ENCODE data around the gene CDC42EP3. TPM values are rescaled to one million over a fixed set of nuclear protein-coding genes. Genes with fewer than 3 reads are reported as not detected.
A peak's percentile ranks its signal among the peaks of the same experiment; 100 is the strongest.

The CDC42EP3 gene
- total RNA-seq, 2 experiments from 2014 or later, result 51.1 to 52.2 TPM

DNA sequence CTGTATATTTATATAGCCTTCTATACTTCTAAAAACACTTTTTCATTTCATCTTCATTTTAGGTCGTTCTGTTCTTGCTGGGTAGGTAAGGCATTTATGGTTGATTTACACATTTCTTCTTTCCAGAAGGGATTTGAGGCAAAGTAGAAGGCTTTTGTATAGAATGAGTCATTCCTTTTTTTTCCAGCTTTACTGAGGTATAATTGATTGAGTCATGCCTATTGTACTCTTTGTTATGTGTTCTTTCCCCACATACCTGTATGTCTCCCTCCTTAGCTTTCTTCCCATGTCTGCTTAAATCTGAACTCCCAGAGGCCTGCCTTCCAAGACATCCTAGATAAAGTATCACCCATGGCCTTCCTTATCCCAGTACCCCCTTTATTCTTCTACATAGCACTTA is 4.8 kb upstream of the CDC42EP3 start:
- CTCF ChIA-PET, result interaction anchor here (0.6 to 1.5 kb wide), 3 partner anchors 31 to 919 kb away, joined by 3 to 9 read pairs (median 3); no protein-coding TSS in a partner anchor
- H3K9me3 Mint-ChIP-seq, result peaks cover 3% of the 10 kb centered on the region
- peaks cover 9% of the 10 kb centered on the region for H3K4me1 Mint-ChIP-seq
- H3K36me3 Mint-ChIP-seq (ENCODE audit: low read depth), result peaks cover 3% of the 10 kb centered on the region
- POLR2A ChIA-PET, result no interaction called here
- H3K27ac Mint-ChIP-seq, result no peak overlapping the region
- H3K4me3 Mint-ChIP-seq, result no peak overlapping the region
- no peak for DNase-seq
- H3K27me3 Mint-ChIP-seq, result no peaks in the 10 kb centered on the region

DNA sequence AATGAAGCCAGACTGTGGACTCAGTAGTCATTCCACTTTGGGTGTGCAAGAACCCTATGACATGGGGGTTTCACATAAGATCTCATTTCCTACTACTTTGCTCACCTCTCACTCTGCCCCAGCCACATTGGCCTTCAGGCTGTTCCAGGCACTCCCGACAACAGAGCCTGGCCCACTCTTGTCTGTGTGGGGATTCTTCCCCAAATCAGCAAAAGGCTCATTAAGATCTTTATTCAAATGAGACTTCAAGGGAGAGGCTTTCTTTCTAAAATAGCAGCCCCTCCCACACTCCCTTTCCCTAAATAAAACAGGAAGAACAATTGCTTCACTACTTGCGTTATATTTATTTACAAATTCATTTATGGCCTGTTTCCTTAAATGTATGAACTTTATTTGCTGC is 3.5 kb upstream of the CDC42EP3 start:
- CTCF ChIA-PET, result interaction anchor here (1.3 to 1.7 kb wide), 2 partner anchors 157 to 260 kb away, joined by 3 to 4 read pairs; no protein-coding TSS in a partner anchor
- no peak overlapping the region for H3K27ac Mint-ChIP-seq
- H3K27me3 Mint-ChIP-seq, result no peaks in the 10 kb centered on the region
- H3K4me1 Mint-ChIP-seq, result peaks cover 13% of the 10 kb centered on the region
- H3K36me3 Mint-ChIP-seq (ENCODE audit: low read depth), result peaks cover 10% of the 10 kb centered on the region
- DNase-seq, result no peak
- no peaks in the 10 kb centered on the region for H3K9me3 Mint-ChIP-seq
- H3K4me3 Mint-ChIP-seq, result no peak overlapping the region
- POLR2A ChIA-PET, result interaction anchor here (0.7 kb wide), 1 partner anchor 75 kb away, joined by 3 read pairs; no protein-coding TSS in a partner anchor

DNA sequence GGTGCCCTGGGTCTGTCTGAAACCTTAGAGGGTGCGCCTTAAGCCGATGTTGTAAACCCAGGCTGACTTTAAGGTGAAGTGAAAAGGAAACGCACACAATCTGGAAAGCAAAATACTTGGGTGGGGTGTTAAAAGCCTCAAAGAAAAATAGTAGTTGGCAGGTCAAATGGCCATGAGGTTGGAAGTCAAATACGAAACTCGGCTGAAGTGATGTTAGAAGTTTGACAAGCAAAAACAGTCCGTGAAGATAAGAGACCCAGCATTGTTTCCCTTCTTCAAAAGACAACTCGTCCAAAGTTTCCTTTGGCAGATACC is 1.4 kb upstream of the CDC42EP3 start:
- CTCF ChIA-PET, result interaction anchor here (1.3 to 1.8 kb wide), 5 partner anchors 11 to 277 kb away, joined by 5 to 13 read pairs (median 9); no protein-coding TSS in a partner anchor

DNA sequence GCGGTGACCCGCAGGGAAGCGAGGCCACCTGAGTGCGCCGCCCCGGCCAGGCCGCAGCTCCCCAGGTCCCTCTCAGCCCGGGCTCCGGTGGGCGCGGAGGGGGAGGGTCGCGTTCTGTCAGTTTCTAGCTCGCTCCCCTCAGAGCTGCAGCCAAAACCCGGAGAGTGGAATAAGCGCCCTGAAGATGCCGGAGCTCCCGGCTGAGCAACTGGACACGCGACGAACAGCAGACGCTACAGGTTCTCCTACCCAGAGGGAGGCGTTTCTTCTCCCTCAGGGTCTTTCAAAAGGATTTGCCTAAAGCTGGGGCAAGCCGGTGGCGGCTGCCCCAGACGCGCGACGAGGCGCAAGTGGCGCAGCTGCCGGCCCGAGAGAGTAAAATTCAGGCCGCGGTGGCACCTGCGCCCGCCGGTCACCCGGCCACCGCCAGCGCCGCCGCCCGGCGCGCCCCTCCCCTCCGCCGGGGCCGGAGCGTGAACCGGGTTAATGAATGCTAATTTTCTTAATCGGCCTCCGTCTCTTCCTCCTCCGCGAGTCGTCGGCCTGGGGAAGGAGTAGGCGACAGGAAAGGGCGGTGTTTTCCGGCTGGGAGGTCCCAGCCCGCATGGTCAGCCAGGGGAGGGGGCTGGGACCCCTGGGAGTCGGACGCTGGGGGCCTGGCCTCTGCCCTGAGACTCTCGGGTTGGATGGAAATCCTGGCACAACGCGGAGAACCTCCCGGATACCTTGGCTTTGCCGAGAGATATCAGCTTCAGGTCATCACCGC is 845 bp upstream of the CDC42EP3 start:
- Mint-ChIP-seq H3K36me3 (ENCODE audit: low read depth) (peaks cover 32% of the 10 kb centered on the region), H3K4me3 (peak overlapping the region; percentile 81), H3K27ac (peak overlapping the region; percentile 81), H3K27me3 (no peaks in the 10 kb centered on the region), H3K9me3 (no peaks in the 10 kb centered on the region), H3K4me1 (peaks cover 34% of the 10 kb centered on the region)
- peak; percentile 74 for DNase-seq
- CTCF ChIA-PET, result interaction anchor here (0.6 to 1.8 kb wide), 8 partner anchors 11 to 554 kb away, joined by 3 to 13 read pairs (median 6); no protein-coding TSS in a partner anchor
- POLR2A ChIA-PET, result interaction anchor here (0.6 to 4.5 kb wide), 25 partner anchors 11 to 515 kb away, joined by 3 to 36 read pairs (median 5); partner anchors contain the start of genes EIF2AK2 and RMDN2

More for the DNA sequence above, 1.4 kb upstream of the CDC42EP3 start:
- no peaks in the 10 kb centered on the region for H3K9me3 Mint-ChIP-seq
- peaks cover 28% of the 10 kb centered on the region for H3K36me3 Mint-ChIP-seq (ENCODE audit: low read depth)
- H3K4me3 Mint-ChIP-seq, result peak overlapping the region; percentile 81
- no peaks in the 10 kb centered on the region for H3K27me3 Mint-ChIP-seq
- POLR2A ChIA-PET, result interaction anchor here (0.8 to 4.5 kb wide), 18 partner anchors 11 to 516 kb away, joined by 3 to 36 read pairs (median 6); partner anchors contain the start of genes EIF2AK2 and RMDN2
- peak overlapping the region; percentile 81 for H3K27ac Mint-ChIP-seq
- H3K4me1 Mint-ChIP-seq, result peaks cover 30% of the 10 kb centered on the region
- DNase-seq, result no peak

DNA sequence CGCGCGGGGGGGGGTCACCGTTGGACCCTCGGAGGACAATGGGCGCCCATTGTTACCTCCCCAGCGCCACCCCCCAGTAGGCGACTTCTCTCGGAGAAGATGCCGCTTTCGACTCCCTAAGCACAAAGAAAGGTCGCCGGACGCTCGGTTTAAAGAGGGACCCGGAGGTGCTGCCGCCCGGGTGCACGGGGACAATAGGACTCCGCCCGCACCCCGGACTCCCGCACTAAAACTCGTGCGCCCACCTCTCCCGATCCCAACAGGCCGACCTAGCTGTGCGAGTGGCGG is 318 bp upstream of the CDC42EP3 start:
- Mint-ChIP-seq H3K9me3 (no peaks in the 10 kb centered on the region), H3K27me3 (no peaks in the 10 kb centered on the region), H3K36me3 (ENCODE audit: low read depth) (peaks cover 37% of the 10 kb centered on the region), H3K4me3 (peak overlapping the region; percentile 81), H3K4me1 (peaks cover 39% of the 10 kb centered on the region), H3K27ac (peak overlapping the region; percentile 81)
- no peak for DNase-seq
- ChIA-PET CTCF (interaction anchor here (0.6 to 1.8 kb wide), 8 partner anchors 12 to 554 kb away, joined by 3 to 13 read pairs (median 6); no protein-coding TSS in a partner anchor), POLR2A (interaction anchor here (0.8 to 4.5 kb wide), 20 partner anchors 12 to 405 kb away, joined by 3 to 36 read pairs (median 6); partner anchors contain the start of gene RMDN2)

DNA sequence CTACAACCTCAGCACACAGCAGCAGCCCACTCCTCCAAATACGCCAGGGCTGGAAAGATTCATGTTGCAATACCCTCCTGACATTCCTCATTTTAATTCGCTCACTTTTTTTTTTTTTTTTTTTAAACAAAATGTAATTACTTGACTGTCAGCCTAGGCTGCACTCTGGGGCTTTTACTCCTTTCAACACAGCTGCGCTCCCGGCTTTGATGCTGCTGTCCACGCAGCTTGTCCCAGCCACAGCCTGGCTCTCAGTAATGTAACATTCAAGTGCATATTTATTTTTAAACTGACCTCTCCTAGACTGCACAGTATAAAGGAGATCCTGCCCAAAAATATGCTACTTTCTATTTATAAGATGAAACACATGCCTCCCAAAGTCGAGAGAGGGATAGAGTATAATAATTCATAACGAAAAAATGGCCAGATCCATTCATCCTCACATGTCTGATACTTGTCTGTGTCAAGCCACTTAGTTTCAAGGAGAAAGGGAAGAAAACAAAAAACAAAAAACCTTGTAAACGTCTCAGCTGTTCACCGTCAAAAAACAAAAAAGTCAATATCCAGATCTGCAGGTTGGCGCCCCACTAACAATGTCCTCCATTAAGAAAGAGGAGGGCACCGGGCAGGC is 949 bp downstream of the CDC42EP3 start:
- CTCF ChIA-PET, result interaction anchor here (0.7 to 2.4 kb wide), 17 partner anchors 12 to 501 kb away, joined by 3 to 14 read pairs (median 3); no protein-coding TSS in a partner anchor
- POLR2A ChIA-PET, result interaction anchor here (0.6 to 4.5 kb wide), 24 partner anchors 9 to 926 kb away, joined by 3 to 36 read pairs (median 5); no protein-coding TSS in a partner anchor
- Mint-ChIP-seq H3K36me3 (ENCODE audit: low read depth) (peaks cover 46% of the 10 kb centered on the region), H3K9me3 (no peaks in the 10 kb centered on the region), H3K4me3 (peak overlapping the region; percentile 91), H3K27ac (peak overlapping the region; percentile 79), H3K27me3 (no peaks in the 10 kb centered on the region), H3K4me1 (peaks cover 48% of the 10 kb centered on the region)
- DNase-seq, result no peak

DNA sequence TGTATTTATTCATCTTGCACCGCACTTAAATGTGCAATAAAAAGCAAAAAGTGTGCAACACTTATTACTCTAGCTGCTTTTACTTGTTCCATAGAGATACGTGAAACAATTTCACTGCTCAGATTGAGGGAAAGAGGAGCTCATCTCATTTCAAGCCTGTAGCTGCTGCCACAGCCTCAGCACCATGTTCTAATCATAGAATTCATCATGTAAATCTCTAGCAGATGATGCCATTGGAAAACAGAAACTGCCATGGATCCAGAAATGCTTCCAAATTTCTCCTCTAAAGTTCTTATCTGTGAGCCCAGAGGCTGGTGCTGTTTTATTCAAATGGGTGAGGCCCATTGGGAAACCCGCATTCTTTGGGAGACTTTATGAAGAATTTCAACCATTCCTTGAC is 2.0 kb downstream of the CDC42EP3 start:
- H3K4me1 Mint-ChIP-seq, result peaks cover 55% of the 10 kb centered on the region
- peaks cover 52% of the 10 kb centered on the region for H3K36me3 Mint-ChIP-seq (ENCODE audit: low read depth)
- ChIA-PET CTCF (interaction anchor here (1.1 to 2.4 kb wide), 10 partner anchors 11 to 255 kb away, joined by 3 to 14 read pairs (median 5); no protein-coding TSS in a partner anchor), POLR2A (interaction anchor here (0.9 to 4.5 kb wide), 10 partner anchors 13 to 87 kb away, joined by 3 to 36 read pairs (median 14); no protein-coding TSS in a partner anchor)
- no peaks in the 10 kb centered on the region for H3K9me3 Mint-ChIP-seq
- no peak for DNase-seq
- H3K4me3 Mint-ChIP-seq, result peak overlapping the region; percentile 91
- H3K27me3 Mint-ChIP-seq, result no peaks in the 10 kb centered on the region
- peak overlapping the region; percentile 48 for H3K27ac Mint-ChIP-seq

DNA sequence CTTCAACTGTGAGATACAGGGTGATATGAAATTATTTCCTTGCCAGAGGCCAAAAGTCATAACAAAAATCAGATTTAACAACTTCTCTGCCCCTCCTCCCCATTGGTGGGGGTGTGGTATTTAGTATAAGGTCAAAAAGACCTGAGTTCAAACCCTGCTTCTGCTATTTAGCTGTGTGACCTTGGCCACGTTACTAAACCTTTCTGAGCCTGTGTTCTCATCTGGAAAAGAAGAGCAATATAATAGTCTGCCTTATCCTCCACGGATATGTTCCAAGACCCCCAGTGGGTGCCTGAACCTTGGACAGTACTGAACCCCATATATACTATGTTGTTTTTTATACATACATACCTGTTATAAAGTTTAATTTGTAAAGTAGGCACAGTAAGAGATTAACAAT is 3.7 kb downstream of the CDC42EP3 start:
- Mint-ChIP-seq H3K4me1 (peaks cover 55% of the 10 kb centered on the region), H3K9me3 (no peaks in the 10 kb centered on the region), H3K4me3 (no peak overlapping the region), H3K27ac (no peak overlapping the region), H3K36me3 (ENCODE audit: low read depth) (peaks cover 65% of the 10 kb centered on the region), H3K27me3 (no peaks in the 10 kb centered on the region)
- CTCF ChIA-PET, result interaction anchor here (1.0 to 1.3 kb wide), 2 partner anchors 10 to 253 kb away, joined by 3 read pairs; no protein-coding TSS in a partner anchor
- no peak for DNase-seq
- POLR2A ChIA-PET, result interaction anchor here (1.0 to 1.4 kb wide), 3 partner anchors 11 to 22 kb away, joined by 3 read pairs; no protein-coding TSS in a partner anchor

DNA sequence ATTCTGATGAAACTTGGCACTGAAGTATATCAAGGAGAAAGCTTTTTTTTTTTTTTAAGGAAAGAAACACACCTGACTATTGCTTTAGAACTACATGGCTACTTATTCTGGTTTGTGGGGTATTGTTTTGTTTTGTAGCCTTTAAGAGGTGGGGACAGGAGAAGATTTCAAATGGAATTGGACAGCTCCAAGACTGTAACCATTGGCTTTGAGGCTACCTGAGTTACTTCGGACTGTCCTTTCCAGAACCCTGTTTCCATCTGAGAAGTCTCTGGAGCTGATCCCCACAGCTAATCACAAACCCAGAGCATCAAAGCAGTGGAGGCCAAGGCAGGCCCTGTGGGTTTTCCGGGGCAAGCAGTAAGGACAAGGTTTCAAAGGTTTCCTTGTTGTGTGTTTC is 4.7 kb downstream of the CDC42EP3 start:
- POLR2A ChIA-PET, result interaction anchor here (0.8 to 1.6 kb wide), 4 partner anchors 10 to 51 kb away, joined by 3 to 4 read pairs (median 3); no protein-coding TSS in a partner anchor
- peaks cover 56% of the 10 kb centered on the region for H3K4me1 Mint-ChIP-seq
- H3K4me3 Mint-ChIP-seq, result no peak overlapping the region
- H3K27ac Mint-ChIP-seq, result no peak overlapping the region
- no peaks in the 10 kb centered on the region for H3K9me3 Mint-ChIP-seq
- H3K27me3 Mint-ChIP-seq, result no peaks in the 10 kb centered on the region
- H3K36me3 Mint-ChIP-seq (ENCODE audit: low read depth), result peaks cover 74% of the 10 kb centered on the region
- CTCF ChIA-PET, result interaction anchor here (1.3 kb wide), 1 partner anchor 9 kb away, joined by 3 read pairs; no protein-coding TSS in a partner anchor
- no peak for DNase-seq

DNA sequence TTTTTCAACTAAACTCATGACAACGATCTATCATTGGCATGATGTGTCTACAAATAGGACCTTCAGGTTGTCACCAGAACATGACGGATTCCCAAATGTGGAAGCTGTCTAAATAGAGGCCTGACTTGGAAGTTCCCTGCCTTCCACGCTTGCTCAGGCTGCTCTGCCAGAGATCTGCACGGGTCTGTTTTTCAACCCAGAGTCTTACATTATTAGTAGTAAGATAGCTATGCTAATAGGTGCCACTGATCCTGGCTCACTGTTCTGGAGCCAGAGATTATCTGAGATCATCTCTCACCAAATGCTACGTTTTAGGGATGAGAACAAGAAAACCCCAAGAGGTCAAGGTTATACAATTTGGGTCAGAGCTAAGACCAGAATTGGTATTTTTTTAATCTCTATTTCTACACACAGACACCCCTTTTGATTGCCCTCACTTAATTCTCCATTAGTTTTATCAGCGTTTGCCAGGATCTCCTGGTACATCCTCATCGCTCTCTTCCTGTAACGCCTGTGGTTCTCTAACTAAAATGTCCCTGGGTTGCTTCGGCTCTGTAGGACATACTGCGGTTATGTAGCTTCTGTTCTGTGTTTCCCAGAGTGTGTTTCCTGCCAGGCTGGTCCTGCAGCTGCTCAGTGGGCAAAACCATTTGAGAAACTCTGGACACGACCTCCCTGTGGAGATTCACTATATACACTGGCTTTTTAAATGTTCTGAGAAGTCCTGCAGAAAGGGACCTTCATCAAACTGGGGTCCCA is 5.7 kb downstream of the CDC42EP3 start:
- Mint-ChIP-seq H3K4me3 (no peak overlapping the region), H3K36me3 (ENCODE audit: low read depth) (peaks cover 79% of the 10 kb centered on the region), H3K27me3 (no peaks in the 10 kb centered on the region), H3K9me3 (no peaks in the 10 kb centered on the region), H3K4me1 (peaks cover 63% of the 10 kb centered on the region), H3K27ac (no peak overlapping the region)
- POLR2A ChIA-PET, result interaction anchor here (0.7 to 1.6 kb wide), 5 partner anchors 9 to 66 kb away, joined by 3 to 4 read pairs (median 4); no protein-coding TSS in a partner anchor
- CTCF ChIA-PET, result interaction anchor here (0.9 kb wide), 1 partner anchor 212 kb away, joined by 4 read pairs; no protein-coding TSS in a partner anchor
- no peak for DNase-seq

DNA sequence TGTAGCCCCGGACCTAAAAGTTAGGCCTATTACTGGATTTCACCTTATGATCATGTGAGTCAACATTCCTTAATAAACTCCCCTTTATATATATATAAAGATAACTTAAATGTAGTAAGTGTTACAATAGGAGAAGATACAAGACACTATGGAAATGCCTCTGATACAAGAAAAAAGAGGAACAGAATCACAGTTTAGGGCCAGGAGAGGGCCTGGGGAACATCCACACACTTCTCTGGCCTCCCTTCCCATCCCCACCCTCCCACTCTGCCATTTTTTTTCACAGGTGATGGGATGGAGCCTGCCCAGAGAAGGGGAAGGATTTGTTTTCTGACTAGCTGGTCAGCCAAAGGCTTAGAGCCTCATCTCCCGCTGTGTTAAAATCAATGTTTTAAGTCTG is 6.4 kb downstream of the CDC42EP3 start:
- H3K9me3 Mint-ChIP-seq, result no peaks in the 10 kb centered on the region
- H3K4me1 Mint-ChIP-seq, result peaks cover 65% of the 10 kb centered on the region
- H3K27ac Mint-ChIP-seq, result no peak overlapping the region
- H3K4me3 Mint-ChIP-seq, result no peak overlapping the region
- no peaks in the 10 kb centered on the region for H3K27me3 Mint-ChIP-seq
- POLR2A ChIA-PET, result interaction anchor here (0.8 to 1.5 kb wide), 2 partner anchors 8 to 66 kb away, joined by 4 read pairs; no protein-coding TSS in a partner anchor
- CTCF ChIA-PET, result no interaction called here
- no peak for DNase-seq
- peaks cover 79% of the 10 kb centered on the region for H3K36me3 Mint-ChIP-seq (ENCODE audit: low read depth)

DNA sequence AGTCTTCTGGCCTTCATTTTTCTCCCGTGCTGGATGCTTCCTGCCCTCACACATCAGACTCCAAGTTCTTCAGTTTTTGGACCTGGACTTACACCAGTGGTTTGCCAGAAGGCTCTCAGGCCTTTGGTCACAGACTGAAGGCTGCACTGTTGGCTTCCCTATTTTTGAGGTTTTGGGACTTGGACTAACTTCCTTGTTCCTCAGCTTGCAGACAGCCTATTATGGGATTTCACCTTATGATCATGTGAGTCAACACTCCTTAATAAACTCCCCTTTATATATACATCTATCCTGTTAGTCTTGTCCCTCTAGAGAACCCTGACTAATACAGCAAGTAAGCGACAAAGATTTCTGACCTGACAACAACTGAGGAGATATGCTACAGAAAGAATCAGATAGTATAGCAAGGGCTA is 7.2 kb downstream of the CDC42EP3 start:
- no peak for DNase-seq
- ChIA-PET POLR2A (no interaction called here), CTCF (no interaction called here)
- H3K27me3 Mint-ChIP-seq, result no peaks in the 10 kb centered on the region
- H3K36me3 Mint-ChIP-seq (ENCODE audit: low read depth), result peaks cover 79% of the 10 kb centered on the region
- H3K27ac Mint-ChIP-seq, result no peak overlapping the region
- H3K4me1 Mint-ChIP-seq, result peaks cover 65% of the 10 kb centered on the region
- no peaks in the 10 kb centered on the region for H3K9me3 Mint-ChIP-seq
- H3K4me3 Mint-ChIP-seq, result no peak overlapping the region
